ENCODE data around the gene ABCD2. TPM values are rescaled to one million over a fixed set of nuclear protein-coding genes. Genes with fewer than 3 reads are reported as not detected.

The ABCD2 gene
- total RNA-seq, 4 donors from 2014 or later = 0.33 to 0.81 (median 0.63) TPM

- Histone ChIP-seq H3K36me3 (no peaks in the 10 kb centered on the region), H3K9me3 (no peaks in the 10 kb centered on the region), H3K4me3 (replicated peaks in 1 of 3) (no peak overlapping the region), H3K27ac (no peak overlapping the region), H3K27me3 (no peaks in the 10 kb centered on the region), H3K4me1 (peaks cover 3 to 4% of the 10 kb centered on the region in 2 donors)
- DNase-seq = no peak
- intact Hi-C loops (cut with DNase I) = no loop called here
- WGBS, 2 donors = 95 to 100% methylated on average over 1 of the region's 1 CpG
- no peak for TF ChIP-seq CTCF (IDR thresholded peaks at IDR 0.05)
- no peak for TF ChIP-seq POLR2A (IDR thresholded peaks at IDR 0.05)
These were observed 3.4 kb downstream of the ABCD2 start for GRCh38 chr12:39616251-39616650.

GRCh38 chr12:39613525-39613924 is 6.1 kb downstream of the ABCD2 start:
- Histone ChIP-seq H3K4me1 (no peaks in the 10 kb centered on the region), H3K27me3 (no peaks in the 10 kb centered on the region), H3K36me3 (no peaks in the 10 kb centered on the region), H3K27ac (no peak overlapping the region), H3K9me3 (no peaks in the 10 kb centered on the region), H3K4me3 (replicated peaks in 1 of 3) (no peak overlapping the region)
- intact Hi-C loops (cut with DNase I) = no loop called here
- TF ChIP-seq POLR2A (IDR thresholded peaks at IDR 0.05) (no peak), CTCF (IDR thresholded peaks at IDR 0.05) (no peak)
- WGBS, 2 donors = 93 to 96% methylated on average over 2 of the region's 2 CpGs
- no peak for DNase-seq

- no peak for DNase-seq
- intact Hi-C loops (cut with DNase I) = no loop called here
- H3K9me3 ChIP-seq = no peaks in the 10 kb centered on the region
- no peak overlapping the region for H3K4me3 ChIP-seq (replicated peaks in 1 of 3)
- no peaks in the 10 kb centered on the region for H3K4me1 ChIP-seq
- WGBS, 2 donors = 90 to 95% methylated on average over 2 of the region's 2 CpGs
- H3K27ac ChIP-seq = no peak overlapping the region
- no peaks in the 10 kb centered on the region for H3K36me3 ChIP-seq
- H3K27me3 ChIP-seq = no peaks in the 10 kb centered on the region
- no peak for TF ChIP-seq CTCF (IDR thresholded peaks at IDR 0.05)
- TF ChIP-seq POLR2A (IDR thresholded peaks at IDR 0.05) = no peak
These were observed 7.4 kb downstream of the ABCD2 start for GRCh38 chr12:39612250-39612649.

GRCh38 chr12:39611818-39612217 is 7.8 kb downstream of the ABCD2 start:
- DNase-seq = no peak
- Histone ChIP-seq H3K27me3 (no peaks in the 10 kb centered on the region), H3K27ac (no peak overlapping the region), H3K36me3 (no peaks in the 10 kb centered on the region), H3K4me1 (no peaks in the 10 kb centered on the region), H3K9me3 (no peaks in the 10 kb centered on the region), H3K4me3 (replicated peaks in 1 of 3) (no peak overlapping the region)
- 57 to 65% methylated on average over 2 of the region's 2 CpGs for WGBS, 2 donors
- TF ChIP-seq POLR2A (IDR thresholded peaks at IDR 0.05) (no peak), CTCF (IDR thresholded peaks at IDR 0.05) (no peak)
- intact Hi-C loops (cut with DNase I) = no loop called here

GRCh38 chr12:39610436-39611025 is 9.1 kb downstream of the ABCD2 start:
- Histone ChIP-seq H3K36me3 (no peaks in the 10 kb centered on the region), H3K27ac (no peak overlapping the region), H3K4me1 (no peaks in the 10 kb centered on the region), H3K4me3 (replicated peaks in 1 of 3) (no peak overlapping the region), H3K9me3 (no peaks in the 10 kb centered on the region), H3K27me3 (no peaks in the 10 kb centered on the region)
- WGBS, 2 donors = 77 to 81% methylated on average over 1 of the region's 1 CpG
- DNase-seq = no peak
- no peak for TF ChIP-seq POLR2A (IDR thresholded peaks at IDR 0.05)
- TF ChIP-seq CTCF (IDR thresholded peaks at IDR 0.05) = no peak
- intact Hi-C loops (cut with DNase I) = no loop called here

All from thyroid gland (tissue), 4 donors.